GM12892 (cell line): ENCODE data around the gene UBXN2A.

ENCODE experiments used
- POLR2A ChIP-seq: IDR thresholded peaks from 2 replicates; pipeline ENCODE4 v1.6.1; 2011; ENCODE audit warnings: low read depth, low read length, control low read depth
- POLR2AphosphoS5 ChIP-seq: IDR thresholded peaks from 2 replicates; pipeline ENCODE4 v1.6.1; 2011; ENCODE audit warnings: low read depth, low read length, control low read depth
- TAF1 ChIP-seq: IDR thresholded peaks from 2 replicates; pipeline ENCODE4 v1.6.1; 2011; ENCODE audit warnings: low read depth, mild to moderate bottlenecking, control low read depth, low read length, borderline replicate concordance

GRCh38 chr2:23967846-23968245, 27.6 kb downstream of the UBXN2A start:
- no peak for TF ChIP-seq POLR2A
- no peak for TF ChIP-seq POLR2AphosphoS5
- TF ChIP-seq TAF1, result no peak
